ENCODE measurements around the gene PHACTR2.

GRCh38 chr6:143682805-143683204 is 5.0 kb downstream of the PHACTR2 start:
- TF ChIP-seq TAF1 (CRISPR knock-in tag; IDR thresholded peaks at IDR 0.05) (no peak), GPN1 (CRISPR knock-in tag; IDR thresholded peaks at IDR 0.05; ENCODE audit: borderline replicate concordance) (no peak), FOSL2 (CRISPR knock-in tag; IDR thresholded peaks at IDR 0.05) (no peak), GLI4 (CRISPR knock-in tag; IDR thresholded peaks at IDR 0.05; ENCODE audit: borderline replicate concordance) (no peak), GTF3A (CRISPR knock-in tag; conservative IDR thresholded peaks at IDR 0.05) (no peak), ZMYM4 (CRISPR knock-in tag; IDR thresholded peaks at IDR 0.05) (no peak), ZSCAN9 (CRISPR knock-in tag; IDR thresholded peaks at IDR 0.05; ENCODE audit: borderline replicate concordance) (no peak), POLR2A (IDR thresholded peaks at IDR 0.05; ENCODE audit: insufficient read depth in 1 of 2, low read depth in 2 of 2, low read length in 2 of 2) (no peak), CTCF (CRISPR knock-in tag; IDR thresholded peaks at IDR 0.05) (no peak), PAWR (CRISPR knock-in tag; IDR thresholded peaks at IDR 0.05; ENCODE audit: borderline replicate concordance) (no peak), ZZZ3 (CRISPR knock-in tag; IDR thresholded peaks at IDR 0.05; ENCODE audit: borderline replicate concordance) (no peak), ARNT (IDR thresholded peaks at IDR 0.05) (no peak)

All from HepG2 (cell line).